ENCODE results near the gene PXDN.

The PXDN gene

GRCh38 chr2:1751767-1752725 lies 7.7 kb upstream of the PXDN start:
- Histone ChIP-seq H2AFZ (ENCODE audit: low read length) (no peak overlapping the region), H3K79me2 (ENCODE audit: insufficient read depth, low read length) (no peaks in the 10 kb centered on the region), H3K4me1 (ENCODE audit: insufficient read depth, low read length, poor library complexity, severe bottlenecking) (no peaks in the 10 kb centered on the region), H3K9me3 (ENCODE audit: insufficient read depth, low read depth, low read length) (no peaks in the 10 kb centered on the region; the same call in 1 of the 2 replicates), H3K36me3 (ENCODE audit: insufficient read depth, low read length) (no peaks in the 10 kb centered on the region), H3K4me2 (ENCODE audit: low read depth, low read length, poor library complexity, severe bottlenecking) (no peak overlapping the region), H3F3A (ENCODE audit: low read depth) (no peaks in the 10 kb centered on the region), H3K9me2 (replicated peaks; ENCODE audit: low read depth, low read length) (no peaks in the 10 kb centered on the region), H3K9ac (ENCODE audit: low read depth, low read length, poor library complexity, severe bottlenecking) (no peak overlapping the region), H3K4me3 (ENCODE audit: low read length, poor library complexity, severe bottlenecking) (no peak overlapping the region), H3K27me3 (ENCODE audit: insufficient read depth, low read length, poor library complexity, severe bottlenecking) (no peaks in the 10 kb centered on the region), H4K20me1 (ENCODE audit: insufficient read depth, low read length, poor library complexity, severe bottlenecking) (no peaks in the 10 kb centered on the region)
- TF ChIP-seq CTCF (conservative IDR thresholded peaks at IDR 0.05; ENCODE audit: low read length) = no peak
- TF ChIP-seq EZH2phosphoT487 (IDR thresholded peaks at IDR 0.05; ENCODE audit: borderline replicate concordance) = no peak

GRCh38 chr2:1750933-1751766 lies 6.8 kb upstream of the PXDN start:
- no peak overlapping the region for H3K4me2 ChIP-seq (ENCODE audit: low read depth, low read length, poor library complexity, severe bottlenecking)
- no peaks in the 10 kb centered on the region for H4K20me1 ChIP-seq (ENCODE audit: insufficient read depth, low read length, poor library complexity, severe bottlenecking)
- no peak overlapping the region for H2AFZ ChIP-seq (ENCODE audit: low read length)
- no peaks in the 10 kb centered on the region; the same call in 1 of the 2 replicates for H3K9me3 ChIP-seq (ENCODE audit: insufficient read depth, low read depth, low read length)
- H3K79me2 ChIP-seq (ENCODE audit: insufficient read depth, low read length) = no peaks in the 10 kb centered on the region
- H3K36me3 ChIP-seq (ENCODE audit: insufficient read depth, low read length) = no peaks in the 10 kb centered on the region
- TF ChIP-seq CTCF (conservative IDR thresholded peaks at IDR 0.05; ENCODE audit: low read length) (peak; percentile 84), EZH2phosphoT487 (IDR thresholded peaks at IDR 0.05; ENCODE audit: borderline replicate concordance) (no peak)
- no peaks in the 10 kb centered on the region for H3K27me3 ChIP-seq (ENCODE audit: insufficient read depth, low read length, poor library complexity, severe bottlenecking)
- H3K9ac ChIP-seq (ENCODE audit: low read depth, low read length, poor library complexity, severe bottlenecking) = no peak overlapping the region
- no peaks in the 10 kb centered on the region for H3K9me2 ChIP-seq (replicated peaks; ENCODE audit: low read depth, low read length)
- no peaks in the 10 kb centered on the region for H3F3A ChIP-seq (ENCODE audit: low read depth)
- H3K4me1 ChIP-seq (ENCODE audit: insufficient read depth, low read length, poor library complexity, severe bottlenecking) = no peaks in the 10 kb centered on the region
- H3K4me3 ChIP-seq (ENCODE audit: low read length, poor library complexity, severe bottlenecking) = no peak overlapping the region

GRCh38 chr2:1750270-1750932 lies 6.1 kb upstream of the PXDN start:
- peaks cover 4% of the 10 kb centered on the region; the same call in 1 of the 2 replicates for H3K79me2 ChIP-seq (ENCODE audit: insufficient read depth, low read length)
- H3K4me1 ChIP-seq (ENCODE audit: insufficient read depth, low read length, poor library complexity, severe bottlenecking) = peaks cover 3% of the 10 kb centered on the region
- H3K36me3 ChIP-seq (ENCODE audit: insufficient read depth, low read length) = no peaks in the 10 kb centered on the region

More at GRCh38 chr2:1750270-1750932, 6.1 kb upstream of the PXDN start:
- H3K4me2 ChIP-seq (ENCODE audit: low read depth, low read length, poor library complexity, severe bottlenecking) = no peak overlapping the region
- TF ChIP-seq EZH2phosphoT487 (IDR thresholded peaks at IDR 0.05; ENCODE audit: borderline replicate concordance) (no peak), CTCF (conservative IDR thresholded peaks at IDR 0.05; ENCODE audit: low read length) (no peak)
- H3K9me2 ChIP-seq (replicated peaks; ENCODE audit: low read depth, low read length) = no peaks in the 10 kb centered on the region
- no peaks in the 10 kb centered on the region for H4K20me1 ChIP-seq (ENCODE audit: insufficient read depth, low read length, poor library complexity, severe bottlenecking)
- no peaks in the 10 kb centered on the region; the same call in 1 of the 2 replicates for H3K9me3 ChIP-seq (ENCODE audit: insufficient read depth, low read depth, low read length)
- no peak overlapping the region for H2AFZ ChIP-seq (ENCODE audit: low read length)
- H3F3A ChIP-seq (ENCODE audit: low read depth) = no peaks in the 10 kb centered on the region
- H3K4me3 ChIP-seq (ENCODE audit: low read length, poor library complexity, severe bottlenecking) = no peak overlapping the region
- H3K9ac ChIP-seq (ENCODE audit: low read depth, low read length, poor library complexity, severe bottlenecking) = no peak overlapping the region
- no peaks in the 10 kb centered on the region for H3K27me3 ChIP-seq (ENCODE audit: insufficient read depth, low read length, poor library complexity, severe bottlenecking)

All from Loucy (cell line).